SK-N-SH treated with all-trans-retinoic acid at 6 μM for 48 hours (cell line): ENCODE results near the gene CDC42EP3.

Experiments used
- ATAC-seq: fragments of 200-7000 bp; cut with Tn5 transposase; 3 replicates; pipeline ENCODE4 v1.9.1; 2020; ENCODE audit warnings: mild to moderate bottlenecking, moderate library complexity
- ARNTL ChIP-seq: fragments of 450-650 bp; formaldehyde crosslinking; IDR thresholded peaks from 2 replicates; pipeline ENCODE4 v1.5.0; 2020; ENCODE audit warnings: low read depth, mild to moderate bottlenecking, moderate library complexity, borderline replicate concordance
- BACH2 ChIP-seq: fragments of 250-450 bp; sonication (Bioruptor Pico); IDR thresholded peaks from 2 replicates; pipeline ENCODE4 v1.9.0; 2021; ENCODE audit warnings: mild to moderate bottlenecking, borderline replicate concordance
- CSDC2 ChIP-seq: fragments of 250-450 bp; sonication (Bioruptor Pico); IDR thresholded peaks from 2 replicates; pipeline ENCODE4 v1.5.0; 2020; ENCODE audit warnings: mild to moderate bottlenecking, moderate library complexity
- ESRRG ChIP-seq: fragments of 250-450 bp; sonication (Bioruptor Pico); IDR thresholded peaks from 2 replicates; pipeline ENCODE4 v1.6.1; 2021; ENCODE audit warnings: mild to moderate bottlenecking
- GLIS3 ChIP-seq: fragments of 250-450 bp; sonication (Bioruptor Pico); IDR thresholded peaks from 2 replicates; pipeline ENCODE4 v1.5.0; 2020; ENCODE audit warnings: mild to moderate bottlenecking, moderate library complexity
- ISL1 ChIP-seq: fragments of 250-450 bp; sonication (Bioruptor Pico); IDR thresholded peaks from 2 replicates; pipeline ENCODE4 v2.1.2; 2022; ENCODE audit warnings: mild to moderate bottlenecking, moderate library complexity
- OSR1 ChIP-seq: fragments of 250-450 bp; sonication (Bioruptor Pico); IDR thresholded peaks from 2 replicates; pipeline ENCODE4 v1.8.0; 2022; ENCODE audit warnings: moderate library complexity, mild to moderate bottlenecking, inconsistent platforms
- PPARA ChIP-seq: fragments of 250-450 bp; sonication (Bioruptor Pico); IDR thresholded peaks from 2 replicates; pipeline ENCODE4 v1.5.0; 2020; ENCODE audit warnings: mild to moderate bottlenecking, borderline replicate concordance
- RARB ChIP-seq: fragments of 250-450 bp; sonication (Bioruptor Pico); IDR thresholded peaks from 2 replicates; pipeline ENCODE4 v1.8.0; 2021; ENCODE audit warnings: mild to moderate bottlenecking, moderate library complexity
- SNAI2 ChIP-seq: fragments of 250-450 bp; sonication (Bioruptor Pico); IDR thresholded peaks from 2 replicates; pipeline ENCODE4 v1.5.0; 2020; ENCODE audit warnings: mild to moderate bottlenecking, moderate library complexity
- TCF4 ChIP-seq: fragments of 250-450 bp; sonication (Bioruptor Pico); IDR thresholded peaks from 2 replicates; pipeline ENCODE4 v1.8.0; 2021; ENCODE audit warnings: mild to moderate bottlenecking, moderate library complexity, borderline replicate concordance
- TOX ChIP-seq: fragments of 250-450 bp; sonication (Bioruptor Pico); IDR thresholded peaks from 2 replicates; pipeline ENCODE4 v1.8.0; 2021; ENCODE audit warnings: mild to moderate bottlenecking, moderate library complexity, borderline replicate concordance
- ZC3H10 ChIP-seq: fragments of 250-450 bp; sonication (Bioruptor Pico); IDR thresholded peaks from 2 replicates; pipeline ENCODE4 v1.5.1; 2021; ENCODE audit warnings: mild to moderate bottlenecking, moderate library complexity
- ZFP3 ChIP-seq: fragments of 250-450 bp; sonication (Bioruptor Pico); IDR thresholded peaks from 2 replicates; pipeline ENCODE4 v1.5.0; 2020; ENCODE audit warnings: mild to moderate bottlenecking, moderate library complexity
- ZFP30 ChIP-seq: fragments of 450-650 bp; formaldehyde crosslinking; IDR thresholded peaks from 2 replicates; pipeline ENCODE4 v1.5.0; 2022; ENCODE audit warnings: mild to moderate bottlenecking, moderate library complexity
- ZNF70 ChIP-seq: fragments of 450-650 bp; formaldehyde crosslinking; IDR thresholded peaks from 2 replicates; pipeline ENCODE4 v1.5.0; 2020; ENCODE audit warnings: mild to moderate bottlenecking, moderate library complexity
- ZNF8 ChIP-seq: fragments of 450-650 bp; formaldehyde crosslinking; IDR thresholded peaks from 2 replicates; pipeline ENCODE4 v1.5.0; 2020; ENCODE audit warnings: mild to moderate bottlenecking, moderate library complexity
- TF ChIP-seq, protein P1 (sequence below): fragments of 250-450 bp; sonication (Bioruptor Pico); IDR thresholded peaks from 2 replicates; pipeline ENCODE4 v1.8.0; 2021; ENCODE audit warnings: low read depth, mild to moderate bottlenecking, moderate library complexity, borderline replicate concordance
- TF ChIP-seq, protein P2 (sequence below): fragments of 250-450 bp; sonication (Bioruptor Pico); IDR thresholded peaks from 2 replicates; pipeline ENCODE4 v1.5.1; 2020; ENCODE audit warnings: low read depth, mild to moderate bottlenecking, moderate library complexity
- TF ChIP-seq, protein P3 (sequence below): fragments of 250-450 bp; sonication (Bioruptor Pico); IDR thresholded peaks from 2 replicates; pipeline ENCODE4 v1.5.1; 2021; ENCODE audit warnings: mild to moderate bottlenecking, moderate library complexity
- TF ChIP-seq, protein P4 (sequence below): fragments of 250-450 bp; sonication (Bioruptor Pico); IDR thresholded peaks from 2 replicates; pipeline ENCODE4 v1.5.0; 2020; ENCODE audit warnings: mild to moderate bottlenecking, moderate library complexity

Gene CDC42EP3

DNA sequence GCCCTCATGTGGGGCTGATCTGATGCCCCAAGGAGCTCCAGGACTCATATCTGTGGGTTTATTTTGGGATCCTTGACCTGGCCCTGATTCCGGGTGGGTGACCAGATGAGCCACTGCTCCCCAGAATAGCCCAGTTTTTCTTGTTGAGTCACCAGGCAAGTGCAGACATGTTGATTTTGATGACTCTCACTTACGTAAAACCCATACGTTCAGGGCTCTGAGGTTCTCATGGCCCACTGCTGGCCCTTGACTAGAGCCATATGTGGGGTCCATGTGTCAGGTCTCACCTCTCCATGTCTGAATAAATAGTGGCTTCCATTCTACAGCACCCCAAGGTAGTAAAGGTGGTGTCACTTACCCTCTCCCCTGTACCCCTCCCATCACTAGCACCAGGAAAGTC lies 41.9 kb downstream of the CDC42EP3 start:
- ATAC-seq = no peak

DNA sequence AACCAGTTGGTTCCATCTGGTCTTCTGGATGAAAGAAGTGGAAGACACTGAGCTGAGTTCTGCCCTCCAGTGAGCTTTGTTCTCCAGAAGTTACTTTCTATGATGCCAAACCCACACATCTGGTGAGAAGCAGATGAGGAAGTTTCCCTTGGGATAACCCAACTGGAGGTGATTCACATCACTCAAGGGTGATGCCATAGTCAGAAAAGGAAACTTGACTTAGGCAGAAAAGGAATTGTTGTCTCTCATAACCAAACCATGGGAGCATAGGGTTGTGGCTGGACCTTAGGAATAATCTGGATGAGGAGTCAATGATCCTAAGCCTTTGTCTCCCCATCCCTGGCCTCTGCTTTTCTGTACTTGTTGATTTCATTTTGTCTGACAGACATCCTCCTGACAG lies 43.7 kb downstream of the CDC42EP3 start:
- TF ChIP-seq ZFP3 (CRISPR knock-in tag) (no peak), PPARA (CRISPR knock-in tag) (no peak), ZNF70 (CRISPR knock-in tag) (no peak), ZFP30 (CRISPR knock-in tag) (no peak), CSDC2 (no peak), BACH2 (CRISPR knock-in tag) (no peak), GLIS3 (CRISPR knock-in tag) (no peak), TOX (CRISPR knock-in tag) (no peak), ISL1 (no peak), TCF4 (CRISPR knock-in tag) (no peak), SNAI2 (CRISPR knock-in tag) (no peak)
- TF ChIP-seq, protein P1, sequence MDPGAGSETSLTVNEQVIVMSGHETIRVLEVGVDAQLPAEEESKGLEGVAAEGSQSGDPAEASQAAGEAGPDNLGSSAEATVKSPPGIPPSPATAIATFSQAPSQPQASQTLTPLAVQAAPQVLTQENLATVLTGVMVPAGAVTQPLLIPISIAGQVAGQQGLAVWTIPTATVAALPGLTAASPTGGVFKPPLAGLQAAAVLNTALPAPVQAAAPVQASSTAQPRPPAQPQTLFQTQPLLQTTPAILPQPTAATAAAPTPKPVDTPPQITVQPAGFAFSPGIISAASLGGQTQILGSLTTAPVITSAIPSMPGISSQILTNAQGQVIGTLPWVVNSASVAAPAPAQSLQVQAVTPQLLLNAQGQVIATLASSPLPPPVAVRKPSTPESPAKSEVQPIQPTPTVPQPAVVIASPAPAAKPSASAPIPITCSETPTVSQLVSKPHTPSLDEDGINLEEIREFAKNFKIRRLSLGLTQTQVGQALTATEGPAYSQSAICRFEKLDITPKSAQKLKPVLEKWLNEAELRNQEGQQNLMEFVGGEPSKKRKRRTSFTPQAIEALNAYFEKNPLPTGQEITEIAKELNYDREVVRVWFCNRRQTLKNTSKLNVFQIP (CRISPR knock-in tag) = no peak
- no peak for ATAC-seq

More for the DNA sequence above, 41.9 kb downstream of the CDC42EP3 start:
- TF ChIP-seq OSR1 (CRISPR knock-in tag) = no peak
- TF ChIP-seq, protein P2, sequence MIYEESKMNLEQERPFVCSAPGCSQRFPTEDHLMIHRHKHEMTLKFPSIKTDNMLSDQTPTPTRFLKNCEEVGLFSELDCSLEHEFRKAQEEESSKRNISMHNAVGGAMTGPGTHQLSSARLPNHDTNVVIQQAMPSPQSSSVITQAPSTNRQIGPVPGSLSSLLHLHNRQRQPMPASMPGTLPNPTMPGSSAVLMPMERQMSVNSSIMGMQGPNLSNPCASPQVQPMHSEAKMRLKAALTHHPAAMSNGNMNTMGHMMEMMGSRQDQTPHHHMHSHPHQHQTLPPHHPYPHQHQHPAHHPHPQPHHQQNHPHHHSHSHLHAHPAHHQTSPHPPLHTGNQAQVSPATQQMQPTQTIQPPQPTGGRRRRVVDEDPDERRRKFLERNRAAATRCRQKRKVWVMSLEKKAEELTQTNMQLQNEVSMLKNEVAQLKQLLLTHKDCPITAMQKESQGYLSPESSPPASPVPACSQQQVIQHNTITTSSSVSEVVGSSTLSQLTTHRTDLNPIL (CRISPR knock-in tag) = no peak
- no peak for TF ChIP-seq BACH2 (CRISPR knock-in tag)
- no peak for TF ChIP-seq ESRRG (CRISPR knock-in tag)
- no peak for TF ChIP-seq CSDC2
- TF ChIP-seq ISL1 = no peak
- no peak for TF ChIP-seq ZFP30 (CRISPR knock-in tag)
- TF ChIP-seq SNAI2 (CRISPR knock-in tag) = no peak
- no peak for TF ChIP-seq ARNTL (CRISPR knock-in tag)
- no peak for TF ChIP-seq ZNF70 (CRISPR knock-in tag)
- TF ChIP-seq GLIS3 (CRISPR knock-in tag) = no peak
- no peak for TF ChIP-seq TCF4 (CRISPR knock-in tag)
- TF ChIP-seq, protein P3, sequence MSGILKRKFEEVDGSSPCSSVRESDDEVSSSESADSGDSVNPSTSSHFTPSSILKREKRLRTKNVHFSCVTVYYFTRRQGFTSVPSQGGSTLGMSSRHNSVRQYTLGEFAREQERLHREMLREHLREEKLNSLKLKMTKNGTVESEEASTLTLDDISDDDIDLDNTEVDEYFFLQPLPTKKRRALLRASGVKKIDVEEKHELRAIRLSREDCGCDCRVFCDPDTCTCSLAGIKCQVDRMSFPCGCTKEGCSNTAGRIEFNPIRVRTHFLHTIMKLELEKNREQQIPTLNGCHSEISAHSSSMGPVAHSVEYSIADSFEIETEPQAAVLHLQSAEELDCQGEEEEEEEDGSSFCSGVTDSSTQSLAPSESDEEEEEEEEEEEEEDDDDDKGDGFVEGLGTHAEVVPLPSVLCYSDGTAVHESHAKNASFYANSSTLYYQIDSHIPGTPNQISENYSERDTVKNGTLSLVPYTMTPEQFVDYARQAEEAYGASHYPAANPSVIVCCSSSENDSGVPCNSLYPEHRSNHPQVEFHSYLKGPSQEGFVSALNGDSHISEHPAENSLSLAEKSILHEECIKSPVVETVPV (CRISPR knock-in tag) = no peak
- TF ChIP-seq ZC3H10 (CRISPR knock-in tag) = no peak
- TF ChIP-seq TOX (CRISPR knock-in tag) = no peak
- no peak for TF ChIP-seq ZNF8
- no peak for TF ChIP-seq RARB (CRISPR knock-in tag)
- TF ChIP-seq, protein P1 (CRISPR knock-in tag) = no peak
- TF ChIP-seq, protein P4, sequence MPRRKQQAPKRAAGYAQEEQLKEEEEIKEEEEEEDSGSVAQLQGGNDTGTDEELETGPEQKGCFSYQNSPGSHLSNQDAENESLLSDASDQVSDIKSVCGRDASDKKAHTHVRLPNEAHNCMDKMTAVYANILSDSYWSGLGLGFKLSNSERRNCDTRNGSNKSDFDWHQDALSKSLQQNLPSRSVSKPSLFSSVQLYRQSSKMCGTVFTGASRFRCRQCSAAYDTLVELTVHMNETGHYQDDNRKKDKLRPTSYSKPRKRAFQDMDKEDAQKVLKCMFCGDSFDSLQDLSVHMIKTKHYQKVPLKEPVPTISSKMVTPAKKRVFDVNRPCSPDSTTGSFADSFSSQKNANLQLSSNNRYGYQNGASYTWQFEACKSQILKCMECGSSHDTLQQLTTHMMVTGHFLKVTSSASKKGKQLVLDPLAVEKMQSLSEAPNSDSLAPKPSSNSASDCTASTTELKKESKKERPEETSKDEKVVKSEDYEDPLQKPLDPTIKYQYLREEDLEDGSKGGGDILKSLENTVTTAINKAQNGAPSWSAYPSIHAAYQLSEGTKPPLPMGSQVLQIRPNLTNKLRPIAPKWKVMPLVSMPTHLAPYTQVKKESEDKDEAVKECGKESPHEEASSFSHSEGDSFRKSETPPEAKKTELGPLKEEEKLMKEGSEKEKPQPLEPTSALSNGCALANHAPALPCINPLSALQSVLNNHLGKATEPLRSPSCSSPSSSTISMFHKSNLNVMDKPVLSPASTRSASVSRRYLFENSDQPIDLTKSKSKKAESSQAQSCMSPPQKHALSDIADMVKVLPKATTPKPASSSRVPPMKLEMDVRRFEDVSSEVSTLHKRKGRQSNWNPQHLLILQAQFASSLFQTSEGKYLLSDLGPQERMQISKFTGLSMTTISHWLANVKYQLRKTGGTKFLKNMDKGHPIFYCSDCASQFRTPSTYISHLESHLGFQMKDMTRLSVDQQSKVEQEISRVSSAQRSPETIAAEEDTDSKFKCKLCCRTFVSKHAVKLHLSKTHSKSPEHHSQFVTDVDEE = no peak
